Hepatocyte (in vitro differentiated cells): ENCODE data around the gene TIMM9. TPM values are rescaled to one million over a fixed set of nuclear protein-coding genes. Genes with fewer than 3 reads are reported as not detected.

Experiments used
- DNase-seq: peaks from one replicate; pipeline ENCODE4 v3.0.0-alpha.2; 2016; ENCODE audit warnings: low spot score
- H2AFZ ChIP-seq: fragments of 200-600 bp; sonication (generic); 2 replicates; pipeline ENCODE4 v1.6.0; 2016; ENCODE audit warnings: antibody characterized with exemption, mild to moderate bottlenecking
- H3K27ac ChIP-seq: fragments of 200-600 bp; sonication (generic); 2 replicates; pipeline ENCODE4 v1.5.1; 2016; ENCODE audit warnings: mild to moderate bottlenecking
- H3K27me3 ChIP-seq: fragments of 200-600 bp; sonication (generic); 2 replicates; pipeline ENCODE4 v1.6.1; 2016
- H3K36me3 ChIP-seq: fragments of 200-600 bp; sonication (generic); replicated peaks from 2 replicates; pipeline ENCODE4 v1.5.1; 2016; ENCODE audit warnings: low read depth; ENCODE audit not compliant: insufficient read depth
- H3K4me1 ChIP-seq: fragments of 200-600 bp; sonication (generic); 2 replicates; pipeline ENCODE4 v1.5.1; 2016; ENCODE audit warnings: mild to moderate bottlenecking, moderate library complexity; ENCODE audit not compliant: insufficient read depth
- H3K4me2 ChIP-seq: fragments of 200-600 bp; sonication (generic); 2 replicates; pipeline ENCODE4 v1.6.0; 2016
- H3K4me3 ChIP-seq: fragments of 200-600 bp; sonication (generic); 2 replicates; pipeline ENCODE4 v1.5.1; 2016; ENCODE audit warnings: mild to moderate bottlenecking
- H3K79me2 ChIP-seq: fragments of 200-600 bp; sonication (generic); 2 replicates; pipeline ENCODE4 v1.6.0; 2017; ENCODE audit warnings: mild to moderate bottlenecking
- H3K9me2 ChIP-seq: fragments of 200-600 bp; sonication (generic); replicated peaks from 2 replicates; pipeline ENCODE4 v1.6.0; 2017; ENCODE audit warnings: mild to moderate bottlenecking; ENCODE audit not compliant: insufficient read depth
- H3K9me3 ChIP-seq: fragments of 200-600 bp; sonication (generic); 2 replicates; pipeline ENCODE4 v1.5.1; 2016; ENCODE audit warnings: low read depth, mild to moderate bottlenecking
- H4K20me1 ChIP-seq: fragments of 200-600 bp; sonication (generic); 2 replicates; pipeline ENCODE4 v1.6.0; 2016; ENCODE audit warnings: mild to moderate bottlenecking; ENCODE audit not compliant: insufficient read depth, poor library complexity, severe bottlenecking
- EZH2 ChIP-seq: fragments of 200-600 bp; sonication (generic); IDR thresholded peaks from 2 replicates; pipeline ENCODE4 v1.6.1; 2016; ENCODE audit warnings: antibody characterized with exemption, mild to moderate bottlenecking, borderline replicate concordance
- EZH2phosphoT487 ChIP-seq: fragments of 200-600 bp; sonication (generic); IDR thresholded peaks from one replicate; pipeline ENCODE4 v1.6.1; 2018; ENCODE audit warnings: antibody characterized with exemption, mild to moderate bottlenecking, low read depth, moderate library complexity; ENCODE audit not compliant: unreplicated experiment, severe bottlenecking
- WGBS: methylation state at CpG from one replicate; pipeline ENCODE4 v1.1.6; 2016; ENCODE audit warnings: low lambda C conversion rate; ENCODE audit errors: missing lambda C conversion rate; 5-methylcytosine and 5-hydroxymethylcytosine counted together
- polyA plus RNA-seq: library from polyadenylated mRNA; unstranded; fragments of >200 nt; fragmentation: Nextera tagmentation; extraction: Ambion mirVana; gene quantifications from 2 replicates; pipeline ENCODE4 v1.2.1, GENCODE V29; 2016
- total RNA-seq: library from RNA; depleted of rRNA; stranded (reverse); fragments of >200 nt; gene quantifications from 2 replicates; pipeline ENCODE4 v1.2.3, GENCODE V29; 2014
- TF ChIP-seq, protein P1 (sequence below): fragments of 200-600 bp; sonication (generic); IDR thresholded peaks from 2 replicates; pipeline ENCODE4 v1.5.1; 2016; ENCODE audit warnings: antibody characterized with exemption, mild to moderate bottlenecking; ENCODE audit not compliant: poor library complexity

Gene TIMM9
- total and polyA plus RNA-seq, 2 experiments from 2014 or later, result 63.6 to 65.5 TPM

DNA sequence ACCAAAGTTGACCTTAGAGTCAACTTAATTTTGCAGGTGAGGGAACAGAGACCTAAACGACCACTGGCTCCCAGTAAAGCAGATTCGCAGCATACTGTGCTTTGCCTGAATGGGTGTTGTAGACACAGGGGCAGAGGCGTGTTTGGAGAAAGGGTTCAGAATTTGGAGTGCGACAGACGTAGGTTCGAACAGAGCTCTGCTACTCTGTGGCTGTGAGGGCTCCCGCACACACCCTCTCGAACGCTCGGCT, 31.8 kb downstream of the TIMM9 start:
- Histone ChIP-seq H4K20me1 (no peaks in the 10 kb centered on the region), H3K4me2 (peak overlapping the region; percentile 89), H2AFZ (peak overlapping the region; percentile 90), H3K4me3 (peak overlapping the region; percentile 49), H3K9me3 (no peaks in the 10 kb centered on the region), H3K9me2 (no peaks in the 10 kb centered on the region), H3K27ac (peak overlapping the region; percentile 88), H3K4me1 (peaks cover 4% of the 10 kb centered on the region), H3K27me3 (no peaks in the 10 kb centered on the region), H3K36me3 (no peaks in the 10 kb centered on the region), H3K79me2 (no peaks in the 10 kb centered on the region)
- 26% methylated on average over 6 of the region's 10 CpGs for WGBS
- DNase-seq, result no peak
- no peak for TF ChIP-seq EZH2phosphoT487
- no peak for TF ChIP-seq EZH2
- TF ChIP-seq, protein P1, sequence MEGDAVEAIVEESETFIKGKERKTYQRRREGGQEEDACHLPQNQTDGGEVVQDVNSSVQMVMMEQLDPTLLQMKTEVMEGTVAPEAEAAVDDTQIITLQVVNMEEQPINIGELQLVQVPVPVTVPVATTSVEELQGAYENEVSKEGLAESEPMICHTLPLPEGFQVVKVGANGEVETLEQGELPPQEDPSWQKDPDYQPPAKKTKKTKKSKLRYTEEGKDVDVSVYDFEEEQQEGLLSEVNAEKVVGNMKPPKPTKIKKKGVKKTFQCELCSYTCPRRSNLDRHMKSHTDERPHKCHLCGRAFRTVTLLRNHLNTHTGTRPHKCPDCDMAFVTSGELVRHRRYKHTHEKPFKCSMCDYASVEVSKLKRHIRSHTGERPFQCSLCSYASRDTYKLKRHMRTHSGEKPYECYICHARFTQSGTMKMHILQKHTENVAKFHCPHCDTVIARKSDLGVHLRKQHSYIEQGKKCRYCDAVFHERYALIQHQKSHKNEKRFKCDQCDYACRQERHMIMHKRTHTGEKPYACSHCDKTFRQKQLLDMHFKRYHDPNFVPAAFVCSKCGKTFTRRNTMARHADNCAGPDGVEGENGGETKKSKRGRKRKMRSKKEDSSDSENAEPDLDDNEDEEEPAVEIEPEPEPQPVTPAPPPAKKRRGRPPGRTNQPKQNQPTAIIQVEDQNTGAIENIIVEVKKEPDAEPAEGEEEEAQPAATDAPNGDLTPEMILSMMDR, result no peak

DNA sequence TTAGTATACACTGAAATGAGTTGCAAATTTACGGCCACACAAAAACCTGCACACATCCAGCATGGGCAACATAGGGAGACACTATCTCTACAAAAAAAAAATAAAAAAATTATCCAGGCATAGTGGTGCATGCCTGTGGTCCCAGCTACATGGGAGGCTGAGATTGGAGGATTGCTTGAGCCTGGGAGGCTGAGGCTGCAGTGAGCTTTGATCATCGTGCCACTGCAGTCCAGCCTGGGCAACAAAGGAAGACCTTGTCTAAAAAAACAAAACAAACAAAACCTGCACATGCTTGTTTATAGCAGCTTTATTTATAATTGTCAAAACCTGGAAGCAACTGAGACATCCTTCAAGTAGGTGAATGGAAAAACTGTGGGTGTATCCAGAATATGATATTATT, 36.5 kb downstream of the TIMM9 start:
- no peak overlapping the region for H2AFZ ChIP-seq
- no peaks in the 10 kb centered on the region for H3K9me3 ChIP-seq
- no peak overlapping the region for H3K4me2 ChIP-seq
- H3K27me3 ChIP-seq, result no peaks in the 10 kb centered on the region
- H4K20me1 ChIP-seq, result no peaks in the 10 kb centered on the region
- H3K27ac ChIP-seq, result no peak overlapping the region
- no peak for TF ChIP-seq EZH2phosphoT487
- no peak for TF ChIP-seq EZH2
- TF ChIP-seq, protein P1, result no peak
- H3K4me1 ChIP-seq, result no peaks in the 10 kb centered on the region
- no peak for DNase-seq
- WGBS, result 98% methylated on average over 2 of the region's 2 CpGs
- H3K79me2 ChIP-seq, result no peaks in the 10 kb centered on the region
- no peaks in the 10 kb centered on the region for H3K36me3 ChIP-seq
- H3K9me2 ChIP-seq, result no peaks in the 10 kb centered on the region
- no peak overlapping the region for H3K4me3 ChIP-seq

DNA sequence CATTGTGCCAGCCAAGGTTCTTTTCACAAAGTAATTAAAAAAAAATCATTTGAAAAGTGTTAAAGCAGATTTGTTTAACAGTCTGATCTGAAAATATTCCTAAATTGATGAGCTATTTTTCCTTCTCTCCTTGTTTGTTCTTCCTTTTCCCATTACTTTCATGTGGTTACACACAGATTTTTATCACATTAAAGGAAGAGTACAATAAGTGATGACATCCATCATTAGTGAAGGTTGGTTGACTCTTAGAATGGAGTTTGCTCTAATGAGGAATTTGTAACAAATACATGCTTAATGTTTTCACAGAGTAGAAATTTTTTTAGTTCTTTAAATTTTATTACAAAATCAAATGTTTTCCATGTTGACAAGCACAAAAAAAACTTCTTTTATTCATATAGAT, 50.5 kb downstream of the TIMM9 start:
- DNase-seq, result no peak
- Histone ChIP-seq H3K9me3 (no peaks in the 10 kb centered on the region), H3K79me2 (no peaks in the 10 kb centered on the region), H3K27me3 (no peaks in the 10 kb centered on the region), H3K36me3 (no peaks in the 10 kb centered on the region), H4K20me1 (no peaks in the 10 kb centered on the region), H3K4me3 (no peak overlapping the region), H3K9me2 (no peaks in the 10 kb centered on the region), H2AFZ (no peak overlapping the region), H3K4me1 (no peaks in the 10 kb centered on the region), H3K4me2 (no peak overlapping the region), H3K27ac (no peak overlapping the region)
- TF ChIP-seq EZH2phosphoT487 (no peak), EZH2 (no peak)
- TF ChIP-seq, protein P1, result no peak

DNA sequence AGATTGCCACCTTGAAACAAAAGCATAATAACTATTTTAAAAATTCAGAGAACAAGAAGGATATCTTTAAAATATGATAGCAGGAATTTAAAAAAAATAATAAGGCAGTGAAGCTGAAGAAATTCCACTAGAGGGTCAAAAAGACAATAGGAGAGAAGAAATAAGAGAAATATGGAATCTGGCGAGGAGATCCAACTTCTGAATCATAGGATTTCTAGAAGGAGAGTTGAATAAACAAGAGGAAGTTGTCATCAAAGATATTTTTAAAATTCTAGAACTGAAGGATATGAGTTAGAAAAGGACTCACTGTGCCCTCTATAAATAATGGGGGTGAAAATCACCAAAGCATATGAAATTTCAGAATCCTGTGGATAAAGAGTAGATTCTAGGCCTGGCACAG, 58.4 kb downstream of the TIMM9 start:
- no peak for TF ChIP-seq EZH2
- TF ChIP-seq, protein P1, result no peak
- no peak for TF ChIP-seq EZH2phosphoT487

More for the DNA sequence above, 58.4 kb downstream of the TIMM9 start:
- Histone ChIP-seq H3K79me2 (no peaks in the 10 kb centered on the region), H3K36me3 (peaks cover 4% of the 10 kb centered on the region), H4K20me1 (no peaks in the 10 kb centered on the region), H2AFZ (no peak overlapping the region), H3K4me1 (no peaks in the 10 kb centered on the region), H3K9me3 (no peaks in the 10 kb centered on the region), H3K27ac (no peak overlapping the region), H3K4me3 (no peak overlapping the region), H3K27me3 (no peaks in the 10 kb centered on the region), H3K4me2 (no peak overlapping the region), H3K9me2 (no peaks in the 10 kb centered on the region)
- no peak for DNase-seq
- WGBS, result 95% methylated on average over 1 of the region's 1 CpG
